Islet precursor cell (in vitro differentiated cells): ENCODE results near the gene FOXC1.

ENCODE experiments used
- DNase-seq: peaks from one replicate; pipeline ENCODE4 v3.0.0-alpha.2; 2018

FOXC1 gene

GRCh38 chr6:1600063-1600763, 9.5 kb upstream of the FOXC1 start:
- no peak for DNase-seq

GRCh38 chr6:1600764-1601157, 9.0 kb upstream of the FOXC1 start:
- no peak for DNase-seq

GRCh38 chr6:1601158-1602048, 8.3 kb upstream of the FOXC1 start:
- peak; percentile 50 for DNase-seq

- DNase-seq = no peak
These were observed 7.5 kb upstream of the FOXC1 start for GRCh38 chr6:1602049-1602713.

GRCh38 chr6:1603708-1604107, 6.0 kb upstream of the FOXC1 start:
- DNase-seq = no peak

GRCh38 chr6:1604158-1605003, 5.3 kb upstream of the FOXC1 start:
- peak; percentile 85 for DNase-seq

GRCh38 chr6:1605004-1605892, 4.5 kb upstream of the FOXC1 start:
- DNase-seq = peak; percentile 49

GRCh38 chr6:1605893-1606779, 3.6 kb upstream of the FOXC1 start:
- DNase-seq = peak; percentile 68

GRCh38 chr6:1606780-1607515, 2.8 kb upstream of the FOXC1 start:
- DNase-seq = peak; percentile 65

GRCh38 chr6:1607516-1608221, 2.0 kb upstream of the FOXC1 start:
- DNase-seq = peak; percentile 63

- peak; percentile 57 for DNase-seq
These were observed 1.3 kb upstream of the FOXC1 start for GRCh38 chr6:1608222-1609040.

GRCh38 chr6:1609041-1609647, 571 bp upstream of the FOXC1 start:
- peak; percentile 61 for DNase-seq

- no peak for DNase-seq
These were observed 994 bp downstream of the FOXC1 start for GRCh38 chr6:1610497-1611321.

- DNase-seq = no peak
These were observed 1.5 kb downstream of the FOXC1 start for GRCh38 chr6:1611322-1611571.

GRCh38 chr6:1611572-1612298, 2.0 kb downstream of the FOXC1 start:
- DNase-seq = peak; percentile 77

- DNase-seq = no peak
These were observed 2.7 kb downstream of the FOXC1 start for GRCh38 chr6:1612299-1612973.
